Posterior vena cava (tissue), 2 donors: ENCODE measurements around the gene TSR1. TPM values are rescaled to one million over a fixed set of nuclear protein-coding genes. Genes with fewer than 3 reads are reported as not detected.

Experiments
- DNase-seq: peaks from one replicate; pipeline ENCODE4 v3.0.0-alpha.2; 2020; ENCODE audit warnings: low spot score
- intact Hi-C, 2 donors: fragments of 100-400 bp; cut with DNase I; formaldehyde crosslinking; loops; one replicate each; pipeline versions ENCODE4 v1.14.1 to v1.14.2; 2022 to 2023
- long read RNA-seq, 2 donors: library from polyadenylated mRNA; unstranded; transcript quantifications; one replicate each; pipeline ENCODE4 v2.0.0, GENCODE V29; 2020 to 2021
- total RNA-seq, 2 donors: library from RNA; stranded (reverse); fragmentation: NEBNext Ultra II Directional; extraction: Animal tissue kit (Norgen Biotek cat#: 25700); gene quantifications; one replicate each; pipeline ENCODE4 v1.2.1, GENCODE V29; 2021
- donor health status: DM: yes; HTN: yes; CAD: no.
- donor health status: DM: yes; HTN: yes; CAD: no.

TSR1 gene
- total RNA-seq, result 10 to 100 TPM; 20.8 to 24.0 TPM
- long read RNA-seq, donor 1, full-length matches to known transcripts, result 16 of 19 reads
- long read RNA-seq, donor 1, partial matches to known transcripts, result 3 of 19 reads
- long read RNA-seq, donor 1, other reads (novel, unspliced or antisense), result 0 of 19 reads
- long read RNA-seq, donor 2, full-length matches to known transcripts, result 34 of 63 reads
- long read RNA-seq, donor 2, partial matches to known transcripts, result 19 of 63 reads
- long read RNA-seq, donor 2, other reads (novel, unspliced or antisense), result 10 of 63 reads

DNA sequence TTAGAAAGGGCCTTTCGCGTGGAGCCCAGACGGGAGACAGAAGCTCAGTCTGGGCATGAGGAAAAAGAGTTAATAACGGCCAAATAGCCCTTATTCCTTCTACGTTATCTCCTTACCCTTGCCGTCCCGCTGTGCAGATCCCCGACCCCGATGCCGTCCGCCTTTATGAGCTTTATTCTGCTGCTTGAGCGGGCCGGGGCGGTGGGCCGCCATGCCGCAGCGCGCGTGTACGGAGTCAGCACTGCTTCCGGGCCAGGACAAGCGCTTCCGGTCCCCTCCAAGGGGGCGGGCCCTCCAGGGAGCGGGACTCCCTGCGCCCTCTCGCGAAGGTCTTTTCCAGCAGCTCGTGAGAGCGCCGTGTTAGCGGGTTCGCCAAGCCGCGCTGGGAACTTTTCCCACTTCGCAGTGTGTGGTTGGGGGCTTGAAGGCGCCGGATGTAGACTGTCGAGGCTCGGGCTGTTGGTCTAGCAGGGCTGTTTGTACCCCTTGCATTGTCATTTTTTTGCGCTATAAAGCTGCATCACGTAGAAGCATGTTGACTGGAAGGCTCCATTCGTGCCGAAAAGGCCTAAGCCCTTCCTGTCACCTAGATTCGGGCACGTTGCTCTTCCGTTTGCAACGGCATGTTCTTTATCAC is at the start of gene TSR1:
Gene TSR1, minus strand, starts transcription at position 243 of the 637 bp plus-strand sequence. Its CDS starts 30 bp downstream, at position 213.
- intact Hi-C loops, result no loop called here
- peak; percentile 98 for DNase-seq

DNA sequence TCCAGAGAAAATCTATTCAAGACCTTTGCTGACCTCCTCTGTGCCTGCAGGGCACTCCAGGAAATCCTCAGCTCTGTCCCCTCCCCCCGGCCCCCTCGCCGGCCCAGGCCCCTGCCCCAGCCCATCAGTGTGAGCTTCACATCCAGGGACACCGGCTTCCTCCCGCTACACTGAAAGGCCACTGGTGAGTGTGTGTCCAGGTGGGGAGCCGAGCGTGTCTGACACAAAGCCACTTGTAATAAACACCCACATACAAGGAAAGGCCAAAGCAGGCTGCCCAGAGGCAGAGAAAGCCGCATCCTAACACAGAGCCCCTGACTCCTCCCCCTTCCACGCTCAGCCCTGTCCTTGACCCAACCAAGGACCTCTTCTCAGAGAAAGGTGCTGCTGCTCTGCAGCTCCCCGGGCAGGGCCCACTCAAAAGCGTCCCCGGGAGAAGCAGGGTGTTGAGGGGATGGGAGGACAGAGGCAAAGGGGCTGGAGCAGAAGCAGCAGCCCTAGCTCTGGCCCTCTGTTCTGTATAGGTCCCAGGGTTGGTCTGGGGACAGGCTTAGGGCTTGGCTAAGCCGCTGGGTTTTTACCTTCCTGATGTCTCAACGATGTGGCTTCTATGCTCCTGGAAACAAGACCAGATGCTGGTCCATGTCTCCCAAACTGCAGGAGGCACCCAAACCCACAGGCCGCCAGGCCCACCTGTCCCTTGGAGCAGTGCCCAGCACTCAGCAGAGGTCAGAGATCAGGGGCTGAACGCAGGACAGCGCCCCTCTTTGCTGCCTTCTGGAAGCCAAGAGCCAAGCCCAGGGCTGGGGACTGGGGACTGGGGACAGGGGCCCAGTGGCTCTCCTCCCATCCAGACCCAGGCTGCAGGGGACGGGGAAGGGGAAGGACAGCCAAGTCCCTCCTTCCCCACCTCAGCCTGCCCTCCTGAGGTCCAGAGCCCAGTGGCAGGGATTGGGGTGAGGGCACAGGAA is 49.3 kb upstream of the TSR1 start:
- intact Hi-C loops, result no loop called here
- DNase-seq, result no peak

DNA sequence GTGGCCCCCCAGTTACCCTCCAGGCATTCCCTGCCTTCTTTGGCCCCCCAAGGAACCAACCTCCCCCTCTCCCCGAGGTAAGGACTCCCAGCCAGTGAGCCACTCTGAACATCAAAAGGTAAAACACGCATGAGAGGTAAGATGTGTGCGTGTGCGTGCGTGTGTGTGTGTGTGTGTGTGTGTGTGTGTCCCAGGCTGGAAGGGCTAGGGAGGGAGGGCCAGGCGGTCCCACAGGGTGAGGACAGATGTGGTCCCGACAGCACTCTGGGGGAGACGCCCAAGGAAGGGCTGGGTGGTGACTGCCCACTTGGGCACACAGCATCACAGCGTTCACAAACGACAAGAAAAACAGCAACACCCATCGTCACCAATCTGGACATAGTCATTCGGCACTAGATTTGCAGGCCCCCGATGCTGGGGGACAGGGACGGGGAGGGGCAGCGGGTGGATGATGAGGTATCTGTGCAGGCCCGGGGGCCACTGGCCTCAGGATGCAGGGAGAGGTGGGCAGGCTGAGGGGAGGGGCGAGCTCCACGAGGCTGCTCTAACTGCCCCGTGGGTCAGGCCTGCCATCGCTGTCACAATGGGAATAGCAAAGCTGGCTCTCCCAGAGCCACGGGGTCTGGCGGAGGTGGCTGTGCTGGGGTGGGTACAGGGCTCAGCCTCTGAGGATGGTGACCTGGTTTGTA is 48.3 kb upstream of the TSR1 start:
- no peak for DNase-seq
- intact Hi-C loops, result loop anchor here in 1 of 2 donors (5.0 kb wide), 1 partner anchor 33 kb away; no protein-coding TSS in a partner anchor

DNA sequence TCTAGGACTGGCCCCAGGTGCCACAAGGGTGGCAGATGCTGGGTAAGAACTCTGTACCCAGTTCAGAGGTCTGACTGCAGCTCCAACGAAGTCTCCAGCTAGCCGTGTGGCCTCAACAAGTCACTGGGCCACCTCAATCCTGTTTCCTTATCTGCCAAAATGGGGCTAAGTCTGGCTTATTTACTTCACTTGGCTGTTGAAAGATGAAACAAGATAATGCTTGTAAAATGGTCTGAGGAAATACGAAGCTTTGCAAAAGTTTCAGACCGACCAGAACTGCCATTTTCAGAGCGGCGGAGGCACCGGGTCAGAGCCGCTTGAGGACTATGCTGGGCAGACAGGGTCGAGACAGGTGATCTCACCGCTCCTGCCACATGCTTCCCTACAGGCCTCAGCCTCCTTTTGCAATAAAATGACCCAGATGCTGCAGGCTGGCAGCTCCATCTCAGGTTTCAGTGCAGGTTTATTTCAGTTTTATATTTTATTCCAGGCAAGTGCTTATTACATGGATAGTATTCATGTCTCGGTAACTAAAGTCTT is 47.4 kb upstream of the TSR1 start:
- intact Hi-C loops, result loop anchor here (2.0 to 5.0 kb wide), 2 partner anchors 33 to 34 kb away; no protein-coding TSS in a partner anchor
- no peak for DNase-seq

DNA sequence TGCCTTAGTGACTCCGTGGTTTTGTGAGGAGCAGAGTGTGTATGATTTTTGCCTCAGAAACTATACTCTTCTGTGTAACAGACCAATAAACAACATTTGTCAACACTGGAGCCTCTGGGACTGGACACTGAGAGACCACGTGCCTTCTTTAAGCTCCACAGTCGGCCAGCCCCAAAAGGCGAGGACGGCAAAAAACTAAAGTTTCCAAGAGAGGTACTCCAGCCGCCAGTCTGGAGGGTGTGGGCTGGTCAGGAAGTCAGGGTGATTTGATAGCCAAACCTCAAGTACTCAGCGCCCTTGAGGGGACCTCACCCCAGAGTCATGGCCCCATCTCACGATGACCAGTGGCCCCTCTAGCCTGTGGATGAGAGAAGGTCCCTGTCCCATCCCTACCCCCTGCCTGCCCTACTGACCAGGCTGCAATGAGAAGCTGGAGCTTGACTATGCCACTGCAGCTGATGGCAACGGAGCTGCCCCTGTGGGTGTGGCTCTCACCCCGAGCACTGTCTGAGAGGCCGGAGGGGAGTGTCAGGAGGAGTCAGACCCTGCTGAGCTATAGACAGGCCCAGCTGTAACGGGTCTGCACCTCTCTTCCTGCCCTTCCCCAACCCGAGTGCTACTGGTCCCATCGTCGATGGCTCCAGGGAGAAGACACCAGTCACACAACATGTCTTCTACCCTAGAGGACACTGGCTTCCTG is 44.8 kb upstream of the TSR1 start:
- no peak for DNase-seq
- intact Hi-C loops, result loop anchor here in 1 of 2 donors (5.0 kb wide), 1 partner anchor 36 kb away; no protein-coding TSS in a partner anchor

DNA sequence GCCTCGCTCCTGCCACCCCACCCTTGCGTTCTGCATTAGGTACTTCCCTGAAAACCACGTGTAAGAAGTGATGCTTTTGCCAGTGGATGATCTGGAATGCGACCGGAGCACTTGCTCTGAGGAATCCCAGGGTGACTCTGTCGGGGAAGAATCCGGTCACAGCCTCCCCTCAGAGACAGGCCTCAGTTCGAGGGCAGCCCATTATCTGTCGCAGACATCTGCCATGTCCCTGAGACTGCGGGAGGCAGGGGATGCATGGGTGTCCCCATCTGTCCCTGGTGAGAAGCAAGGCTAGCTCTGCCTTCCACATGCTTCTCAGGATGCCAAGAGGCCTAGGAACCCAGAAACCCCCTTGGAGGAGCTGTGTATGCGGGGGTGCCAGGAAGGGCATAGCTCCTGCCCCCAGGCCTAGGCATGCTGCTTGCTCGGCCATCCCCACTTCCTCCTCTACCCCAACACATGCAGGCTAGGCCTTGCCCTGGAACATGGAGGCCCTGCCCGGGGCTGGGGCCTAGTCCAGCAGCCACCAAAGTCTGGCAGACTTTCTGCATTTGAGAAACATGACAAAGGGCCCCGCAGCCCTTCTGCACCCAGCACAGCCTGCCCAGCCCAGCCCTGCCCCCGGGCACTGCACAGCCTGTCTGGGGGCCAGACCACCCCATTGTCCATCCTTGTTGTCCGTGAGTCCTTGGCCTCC is 44.1 kb upstream of the TSR1 start:
- intact Hi-C loops, result loop anchor here in 1 of 2 donors (5.0 kb wide), 1 partner anchor 37 kb away; no protein-coding TSS in a partner anchor
- no peak for DNase-seq

DNA sequence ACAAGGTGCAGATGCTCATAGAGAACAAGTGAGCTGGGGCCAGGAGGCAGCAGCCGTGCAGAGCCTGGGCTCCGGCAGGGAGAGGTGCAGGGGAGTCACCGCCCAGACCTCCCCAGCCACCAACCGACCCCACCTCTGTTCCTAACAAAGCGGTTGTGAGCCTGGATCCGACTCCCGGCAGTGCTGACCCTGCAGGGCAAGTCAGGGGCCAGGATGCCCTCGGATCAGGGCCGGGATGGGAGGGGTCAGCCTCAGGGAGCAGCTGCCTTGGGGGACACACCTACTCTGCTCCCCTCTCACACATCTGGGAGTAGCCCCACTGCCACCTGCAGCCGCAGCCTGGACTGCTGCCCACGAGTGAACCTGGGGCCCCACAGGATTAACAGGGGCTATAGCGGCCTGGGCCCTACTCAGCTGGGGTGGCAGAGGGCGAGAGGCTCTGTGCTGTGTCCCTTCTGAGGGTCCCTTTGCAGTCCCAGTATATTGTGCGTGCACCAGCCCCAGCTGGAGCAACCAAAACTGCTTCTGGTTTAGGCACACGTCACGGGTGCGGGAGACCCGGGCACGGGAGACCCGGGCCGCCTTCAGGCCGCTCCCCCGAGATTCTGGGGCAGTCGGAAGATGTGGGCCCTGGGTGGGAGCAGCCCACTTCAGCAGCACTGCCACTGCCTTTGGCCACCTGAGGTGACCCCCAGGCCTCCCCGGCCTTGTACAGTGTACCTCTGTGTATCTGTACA is 43.4 kb upstream of the TSR1 start:
- no peak for DNase-seq
- intact Hi-C loops, result loop anchor here in 1 of 2 donors (5.0 kb wide), 1 partner anchor 38 kb away; no protein-coding TSS in a partner anchor

DNA sequence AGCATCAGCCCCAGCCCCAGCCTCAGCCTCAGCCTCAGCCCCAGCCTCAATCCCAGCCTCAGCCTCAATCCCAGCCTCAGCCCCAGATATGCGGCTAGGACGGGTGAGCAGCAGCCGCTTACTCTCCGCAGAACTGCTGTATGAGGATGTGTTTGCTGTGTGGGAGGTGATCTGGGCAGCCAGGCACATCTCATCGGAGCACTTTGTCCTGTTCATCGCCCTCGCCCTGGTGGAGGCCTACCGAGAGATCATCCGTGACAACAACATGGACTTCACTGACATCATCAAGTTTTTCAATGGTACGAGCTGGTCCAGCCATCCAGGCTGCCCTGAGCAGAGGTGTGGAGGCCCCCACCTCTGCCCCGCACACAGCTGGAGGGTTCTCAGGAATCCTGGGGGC is 42.6 kb upstream of the TSR1 start:
- intact Hi-C loops, result no loop called here
- no peak for DNase-seq

DNA sequence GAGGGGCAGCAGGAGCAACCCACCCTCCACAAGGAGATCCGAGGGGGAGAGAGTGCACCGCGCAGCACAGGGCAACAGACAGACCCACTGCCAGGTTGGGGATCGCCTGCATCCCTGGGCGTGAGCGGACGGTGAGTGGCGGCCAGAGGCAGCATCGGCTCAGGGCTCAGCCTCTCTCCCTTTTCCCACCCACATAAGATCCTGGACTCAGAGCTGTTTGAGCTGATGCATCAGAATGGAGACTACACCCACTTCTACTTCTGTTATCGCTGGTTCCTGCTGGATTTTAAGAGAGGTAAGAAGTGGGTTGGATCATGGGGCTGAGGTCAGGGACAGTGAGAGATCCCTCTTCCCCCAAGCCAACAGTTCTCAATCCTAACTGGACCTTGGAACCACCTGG is 41.4 kb upstream of the TSR1 start:
- intact Hi-C loops, result loop anchor here in 1 of 2 donors (1.0 kb wide), 1 partner anchor 28 kb away; no protein-coding TSS in a partner anchor
- DNase-seq, result no peak

DNA sequence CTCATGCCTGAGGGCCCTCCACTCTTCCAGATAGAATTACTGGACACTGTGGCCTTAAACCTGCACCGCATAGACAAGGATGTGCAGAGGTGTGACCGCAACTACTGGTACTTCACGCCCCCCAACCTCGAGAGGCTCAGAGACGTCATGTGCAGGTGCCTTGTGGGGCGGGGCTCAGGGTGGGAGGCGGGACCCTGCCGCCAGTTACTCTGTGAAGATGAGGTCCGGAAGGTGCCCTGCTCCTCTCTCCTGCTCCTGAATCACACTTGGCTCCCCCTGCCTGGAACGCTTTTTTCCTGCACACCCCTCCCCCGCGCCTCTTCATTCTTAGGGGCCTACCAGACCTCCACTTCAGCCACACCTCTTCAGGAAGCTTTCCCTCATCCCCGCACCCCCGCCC is 39.9 kb upstream of the TSR1 start:
- no peak for DNase-seq
- intact Hi-C loops, result no loop called here

DNA sequence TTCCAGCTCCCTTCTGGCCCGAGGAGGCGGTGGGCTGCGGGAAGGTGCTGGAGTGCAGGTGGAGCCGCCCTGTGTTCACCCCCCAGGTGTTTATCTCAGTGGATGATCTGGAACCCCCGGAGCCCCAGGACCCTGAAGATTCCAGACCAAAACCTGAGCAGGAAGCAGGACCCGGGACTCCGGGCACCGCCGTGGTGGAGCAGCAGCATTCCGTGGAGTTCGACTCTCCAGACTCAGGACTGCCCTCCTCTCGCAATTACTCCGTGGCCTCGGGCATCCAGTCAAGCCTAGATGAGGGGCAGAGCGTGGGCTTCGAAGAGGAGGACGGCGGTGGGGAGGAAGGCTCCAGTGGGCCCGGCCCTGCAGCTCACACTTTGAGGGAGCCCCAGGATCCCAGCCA is 39.1 kb upstream of the TSR1 start:
- no peak for DNase-seq
- intact Hi-C loops, result no loop called here

DNA sequence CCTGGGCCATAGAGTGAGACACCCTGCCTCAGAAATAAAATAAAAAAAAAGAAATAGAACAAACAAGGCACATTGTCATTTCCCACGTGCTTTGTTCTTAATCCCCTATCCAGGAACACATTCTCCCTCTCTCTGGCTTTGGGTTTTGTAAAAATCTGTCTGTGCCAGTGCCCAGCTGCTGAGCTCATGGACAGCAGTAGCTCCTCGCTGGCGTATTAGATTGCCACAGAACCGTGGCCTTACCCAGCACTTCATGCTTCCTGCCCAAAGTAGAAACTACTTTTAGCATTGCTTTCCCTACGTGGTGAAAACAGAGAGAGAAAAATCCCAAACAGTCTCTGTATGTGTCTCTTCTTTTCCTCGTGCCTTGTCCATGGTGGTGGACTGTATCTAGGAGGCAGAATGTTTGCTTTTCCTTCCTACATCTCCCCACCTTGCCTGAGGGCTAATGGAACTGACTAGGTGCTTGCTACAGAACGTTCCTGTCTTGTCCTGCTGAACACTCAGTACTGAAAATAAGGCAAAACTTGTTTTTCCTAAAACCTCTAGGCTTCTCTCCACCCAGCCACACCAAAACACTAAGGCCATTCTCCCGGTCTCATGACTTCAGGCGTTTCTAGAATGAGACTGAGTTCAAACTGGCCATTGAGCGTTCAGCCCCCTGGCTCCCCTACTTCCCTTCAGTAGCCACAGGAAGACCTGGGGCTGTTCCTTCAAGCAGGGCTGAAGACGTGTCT is 38.5 kb upstream of the TSR1 start:
- intact Hi-C loops, result no loop called here
- DNase-seq, result no peak

DNA sequence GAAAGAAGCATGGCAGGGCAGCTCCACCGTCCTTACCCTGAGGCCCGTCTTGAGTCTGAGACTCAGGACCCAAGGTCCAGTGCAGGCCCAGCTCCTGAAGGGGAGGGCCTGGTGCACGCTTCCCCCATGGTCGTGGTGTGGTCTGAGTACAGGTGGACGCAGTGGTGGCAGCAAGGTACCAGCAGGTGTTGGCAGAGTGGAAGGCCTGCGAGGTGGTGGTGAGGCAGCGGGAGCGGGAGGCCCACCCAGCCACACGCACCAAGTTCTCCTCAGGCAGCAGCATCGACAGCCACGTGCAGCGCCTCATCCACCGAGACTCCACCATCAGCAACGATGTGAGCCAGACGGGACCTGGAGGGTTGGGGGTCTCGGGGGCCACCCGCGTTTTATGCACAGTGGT is 36.9 kb upstream of the TSR1 start:
- no peak for DNase-seq
- intact Hi-C loops, result no loop called here

DNA sequence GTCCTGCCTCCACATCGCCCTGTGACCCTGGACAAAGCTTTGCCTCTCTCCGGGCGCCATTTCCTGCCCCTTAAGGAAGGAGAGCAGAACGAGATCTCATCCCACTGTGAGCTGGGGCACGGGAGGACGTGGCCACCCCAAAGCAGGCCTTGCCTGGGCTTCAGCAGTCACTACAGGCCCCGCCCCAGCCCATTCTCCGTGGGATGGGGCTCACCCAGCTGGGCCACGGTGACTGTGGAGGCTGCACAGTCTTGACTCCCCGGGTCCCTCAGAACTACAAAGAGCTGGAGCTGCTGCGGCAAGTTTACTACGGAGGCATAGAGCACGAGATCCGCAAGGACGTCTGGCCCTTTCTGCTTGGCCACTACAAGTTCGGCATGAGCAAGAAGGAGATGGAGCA is 36.4 kb upstream of the TSR1 start:
- DNase-seq, result no peak
- intact Hi-C loops, result no loop called here

DNA sequence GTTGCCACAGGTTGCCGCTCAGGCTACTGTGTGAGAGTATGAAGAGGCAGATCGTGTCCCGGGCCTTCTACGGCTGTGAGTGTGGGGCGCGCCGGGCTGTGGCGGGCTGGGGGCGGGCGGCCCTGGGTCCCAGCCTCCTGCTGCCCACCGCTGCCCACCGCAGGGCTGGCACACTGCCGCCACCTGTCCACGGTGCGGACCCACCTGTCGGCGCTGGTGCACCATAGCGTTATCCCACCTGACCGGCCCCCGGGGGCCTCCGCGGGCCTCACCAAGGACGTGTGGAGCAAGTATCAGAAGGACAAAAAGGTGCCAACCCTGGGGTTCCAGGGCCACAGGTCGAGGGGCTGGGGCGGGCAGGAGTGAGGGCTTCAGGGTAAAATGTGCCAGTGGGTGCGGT is 35.9 kb upstream of the TSR1 start:
- no peak for DNase-seq
- intact Hi-C loops, result no loop called here
